ENCODE results near the gene GABRB1. TPM values are rescaled to one million over a fixed set of nuclear protein-coding genes. Genes with fewer than 3 reads are reported as not detected.
A peak's percentile ranks its signal among the peaks of the same experiment; 100 is the strongest.

GABRB1 gene
- total and polyA plus RNA-seq, 12 donors = 0.22 to 0.69 (median 0.48) TPM; not detected in 8

GRCh38 chr4:47032405-47033106, 1.2 kb downstream of the GABRB1 start:
- Histone ChIP-seq H3K9me3 (replicated peaks in 1 of 3) (no peaks in the 10 kb centered on the region), H3K4me3 (peak overlapping the region in 1 of 4 donors; percentile 44), H3K4me1 (replicated peaks in 1 of 2) (no peaks in the 10 kb centered on the region), H3K27ac (no peak overlapping the region), H3K36me3 (replicated peaks in 1 of 2) (no peaks in the 10 kb centered on the region), H3K27me3 (peaks cover 9% of the 10 kb centered on the region)
- TF ChIP-seq CTCF (IDR thresholded peaks at IDR 0.05) = peak in 3 of 6 experiments; percentile 41 to 42 (median 42)
- no peak for TF ChIP-seq POLR2A (IDR thresholded peaks at IDR 0.05)
- peak in 5 of 7 donors; percentile 13 to 63 (median 24) for DNase-seq
- intact Hi-C loops (cut with DNase I) = no loop called here
- WGBS, 4 donors = 3 to 9% (median 4%) methylated on average over 9 to 47 of the region's 47 CpGs

- TF ChIP-seq POLR2A (IDR thresholded peaks at IDR 0.05) = no peak
- no peak for TF ChIP-seq CTCF (IDR thresholded peaks at IDR 0.05)
- H3K27ac ChIP-seq = no peak overlapping the region
- WGBS, 4 donors = 58 to 80% (median 69%) methylated on average over 1 of the region's 1 CpG
- no peaks in the 10 kb centered on the region for H3K27me3 ChIP-seq
- DNase-seq = no peak
- H3K36me3 ChIP-seq (replicated peaks in 1 of 2) = no peaks in the 10 kb centered on the region
- H3K4me1 ChIP-seq (replicated peaks in 1 of 2) = no peaks in the 10 kb centered on the region
- intact Hi-C loops (cut with DNase I) = no loop called here
- H3K4me3 ChIP-seq = no peak overlapping the region
- H3K9me3 ChIP-seq (replicated peaks in 1 of 3) = no peaks in the 10 kb centered on the region
These were observed 6.9 kb downstream of the GABRB1 start for GRCh38 chr4:47038263-47038662.

GRCh38 chr4:47040828-47041227, 9.5 kb downstream of the GABRB1 start:
- H3K27ac ChIP-seq = no peak overlapping the region
- no peaks in the 10 kb centered on the region for H3K9me3 ChIP-seq (replicated peaks in 1 of 3)
- H3K36me3 ChIP-seq (replicated peaks in 1 of 2) = no peaks in the 10 kb centered on the region
- intact Hi-C loops (cut with DNase I) = no loop called here
- H3K4me3 ChIP-seq = no peak overlapping the region
- DNase-seq = no peak
- no peaks in the 10 kb centered on the region for H3K4me1 ChIP-seq (replicated peaks in 1 of 2)
- TF ChIP-seq POLR2A (IDR thresholded peaks at IDR 0.05) = no peak
- TF ChIP-seq CTCF (IDR thresholded peaks at IDR 0.05) = no peak
- WGBS, 4 donors = 79 to 88% (median 81%) methylated on average over 3 of the region's 3 CpGs
- no peaks in the 10 kb centered on the region for H3K27me3 ChIP-seq

GRCh38 chr4:47043821-47044220, 12.5 kb downstream of the GABRB1 start:
- H3K4me1 ChIP-seq (replicated peaks in 1 of 2) = no peaks in the 10 kb centered on the region
- no peaks in the 10 kb centered on the region for H3K27me3 ChIP-seq
- intact Hi-C loops (cut with DNase I) = no loop called here
- H3K4me3 ChIP-seq = no peak overlapping the region
- H3K27ac ChIP-seq = no peak overlapping the region
- no peaks in the 10 kb centered on the region for H3K36me3 ChIP-seq (replicated peaks in 1 of 2)
- WGBS, 4 donors = 43 to 65% (median 56%) methylated on average over 3 of the region's 3 CpGs
- DNase-seq = no peak
- no peaks in the 10 kb centered on the region for H3K9me3 ChIP-seq (replicated peaks in 1 of 3)
- no peak for TF ChIP-seq CTCF (IDR thresholded peaks at IDR 0.05)
- no peak for TF ChIP-seq POLR2A (IDR thresholded peaks at IDR 0.05)

All from adrenal gland (tissue), 12 donors.